GM12801 (cell line): Measurements from ENCODE around the gene DGLUCY.

ENCODE experiments used
- CTCF ChIP-seq: IDR thresholded peaks from one replicate; pipeline ENCODE4 v1.5.1; 2011; ENCODE audit warnings: control low read depth; ENCODE audit not compliant: insufficient read length; ENCODE audit errors: extremely low read depth

The DGLUCY gene

GRCh38 chr14:91158091-91158790 lies 44.4 kb downstream of the DGLUCY start:
- no peak for TF ChIP-seq CTCF

- no peak for TF ChIP-seq CTCF
These were observed 45.3 kb downstream of the DGLUCY start for GRCh38 chr14:91159182-91159581.

GRCh38 chr14:91159906-91160305 lies 46.0 kb downstream of the DGLUCY start:
- TF ChIP-seq CTCF, result no peak

GRCh38 chr14:91163316-91163715 lies 49.4 kb downstream of the DGLUCY start:
- TF ChIP-seq CTCF, result no peak

- no peak for TF ChIP-seq CTCF
These were observed 50.8 kb downstream of the DGLUCY start for GRCh38 chr14:91164676-91165075.

- TF ChIP-seq CTCF, result no peak
These were observed 53.5 kb downstream of the DGLUCY start for GRCh38 chr14:91167380-91167770.

- no peak for TF ChIP-seq CTCF
These were observed 56.1 kb downstream of the DGLUCY start for GRCh38 chr14:91169951-91170350.
